AG08396 (cell line): ENCODE results near the gene ARHGAP5.
"Not testable (repeated sequence)": the region's sequence is repeated elsewhere in the genome, so short reads cannot be mapped to it uniquely, and the experiment has no call there.

Source experiments
- DNase-seq: peaks from one replicate; pipeline ENCODE4 v3.0.0; 2012; ENCODE audit warnings: low spot score, mixed read lengths

ARHGAP5 gene

GRCh38 chr14:32109676-32110547, 32.8 kb downstream of the ARHGAP5 start:
- DNase-seq = peak; percentile 45

- DNase-seq = no peak
Measured at GRCh38 chr14:32110548-32110896, 33.4 kb downstream of the ARHGAP5 start.

GRCh38 chr14:32121536-32121935, 44.4 kb downstream of the ARHGAP5 start:
- no peak for DNase-seq

- DNase-seq = no peak
Measured at GRCh38 chr14:32121948-32122347, 44.8 kb downstream of the ARHGAP5 start.

- DNase-seq = not testable (repeated sequence)
Measured at GRCh38 chr14:32126899-32127730, 50.0 kb downstream of the ARHGAP5 start.

- DNase-seq = not testable (repeated sequence)
Measured at GRCh38 chr14:32127731-32128654, 50.9 kb downstream of the ARHGAP5 start.

- no peak for DNase-seq
Measured at GRCh38 chr14:32128703-32129102, 51.6 kb downstream of the ARHGAP5 start.

- peak; percentile 43 for DNase-seq
Measured at GRCh38 chr14:32129124-32129523, 52.0 kb downstream of the ARHGAP5 start.

GRCh38 chr14:32131689-32132088, 54.6 kb downstream of the ARHGAP5 start:
- not testable (repeated sequence) for DNase-seq

GRCh38 chr14:32134448-32135097, 57.5 kb downstream of the ARHGAP5 start:
- no peak for DNase-seq

- no peak for DNase-seq
Measured at GRCh38 chr14:32136027-32136825, 59.1 kb downstream of the ARHGAP5 start.

- DNase-seq = no peak
Measured at GRCh38 chr14:32137313-32137712, 60.2 kb downstream of the ARHGAP5 start.

- DNase-seq = no peak
Measured at GRCh38 chr14:32137892-32138291, 60.8 kb downstream of the ARHGAP5 start.

- DNase-seq = no peak
Measured at GRCh38 chr14:32142341-32142740, 65.2 kb downstream of the ARHGAP5 start.

- DNase-seq = no peak
Measured at GRCh38 chr14:32142754-32143437, 65.8 kb downstream of the ARHGAP5 start.

GRCh38 chr14:32150392-32150791, 73.3 kb downstream of the ARHGAP5 start:
- no peak for DNase-seq

GRCh38 chr14:32166029-32166428, 88.9 kb downstream of the ARHGAP5 start:
- DNase-seq = no peak

GRCh38 chr14:32166924-32167323, 89.8 kb downstream of the ARHGAP5 start:
- DNase-seq = no peak

GRCh38 chr14:32167907-32168306, 90.8 kb downstream of the ARHGAP5 start:
- DNase-seq = no peak

GRCh38 chr14:32169191-32169590, 92.1 kb downstream of the ARHGAP5 start:
- DNase-seq = no peak
